NCI-H128 (cell line): ENCODE results near the gene KSR2.

Experiments
- DNase-seq: peaks from one replicate; lab custom pipeline; 2025; ENCODE audit not compliant: unreplicated experiment; lab: John Stamatoyannopoulos, UW

The KSR2 gene

GRCh38 chr12:117421068-117421752 is 547.6 kb downstream of the KSR2 start:
- DNase-seq, result no peak

- DNase-seq, result no peak
These were observed 551.8 kb downstream of the KSR2 start for GRCh38 chr12:117417004-117417403.

- DNase-seq, result no peak
These were observed 556.2 kb downstream of the KSR2 start for GRCh38 chr12:117412465-117413188.

- no peak for DNase-seq
These were observed 559.5 kb downstream of the KSR2 start for GRCh38 chr12:117409286-117409685.

GRCh38 chr12:117408161-117408791 is 560.5 kb downstream of the KSR2 start:
- DNase-seq, result no peak

GRCh38 chr12:117404940-117405339 is 563.9 kb downstream of the KSR2 start:
- no peak for DNase-seq

- DNase-seq, result no peak
These were observed 564.5 kb downstream of the KSR2 start for GRCh38 chr12:117404203-117404853.

- DNase-seq, result no peak
These were observed 565.1 kb downstream of the KSR2 start for GRCh38 chr12:117403586-117404139.
